Natural killer cell (primary cell): ENCODE results near the gene CPNE6. TPM values are rescaled to one million over a fixed set of nuclear protein-coding genes. Genes with fewer than 3 reads are reported as not detected.

ENCODE experiments used
- ATAC-seq, 3 donors: fragments of 150-1000 bp in 2 of 3; fragments of 200-7000 bp in 1 of 3; cut with Tn5 transposase; 1 replicate in 1 of 3; 2 replicates in 2 of 3; pipeline ENCODE4 v1.10.0; 2021; ENCODE audit warnings: mild to moderate bottlenecking in 2 of 3, moderate library complexity in 2 of 3
- DNase-seq, 2 donors: peaks; one replicate each; pipeline versions ENCODE4 v3.0.0 to v3.0.0-alpha.2; 2013 to 2021; ENCODE audit warnings: mixed read lengths in 1 of 2
- H3K27ac ChIP-seq: one replicate; pipeline ENCODE4 v1.5.1; 2013; ENCODE audit warnings: mild to moderate bottlenecking, low read length
- H3K27me3 ChIP-seq: one replicate; pipeline ENCODE4 v1.6.1; 2013; ENCODE audit warnings: low read length; ENCODE audit not compliant: control insufficient read depth, insufficient read depth
- H3K36me3 ChIP-seq: one replicate; pipeline ENCODE4 v1.6.1; 2013; ENCODE audit warnings: low read length; ENCODE audit not compliant: control insufficient read depth, insufficient read depth
- H3K4me1 ChIP-seq: one replicate; pipeline ENCODE4 v1.6.1; 2013; ENCODE audit warnings: low read length; ENCODE audit not compliant: control insufficient read depth, insufficient read depth
- H3K4me3 ChIP-seq: one replicate; pipeline ENCODE4 v1.5.1; 2013; ENCODE audit warnings: low read length
- H3K9me3 ChIP-seq: one replicate; pipeline ENCODE4 v1.6.1; 2013; ENCODE audit warnings: low read length; ENCODE audit not compliant: control insufficient read depth, insufficient read depth
- H3K27ac Mint-ChIP-seq, 2 donors: one replicate each; pipeline ENCODE4 v1.8.0; 2022; ENCODE audit warnings: mild to moderate bottlenecking in 2 of 2, mixed read lengths in 2 of 2, moderate library complexity in 1 of 2
- H3K27me3 Mint-ChIP-seq, 2 donors: one replicate each; pipeline ENCODE4 v1.8.0; 2022; ENCODE audit warnings: low read depth in 2 of 2, mixed read lengths in 2 of 2
- H3K36me3 Mint-ChIP-seq: one replicate; pipeline ENCODE4 v1.8.0; 2022; ENCODE audit warnings: mixed read lengths
- H3K4me1 Mint-ChIP-seq, 2 donors: one replicate each; pipeline ENCODE4 v1.8.0; 2022; ENCODE audit warnings: mixed read lengths in 2 of 2
- H3K4me3 Mint-ChIP-seq: one replicate; pipeline ENCODE4 v1.8.0; 2022; ENCODE audit warnings: mild to moderate bottlenecking, moderate library complexity, mixed read lengths
- H3K9me3 Mint-ChIP-seq, 2 donors: one replicate each; pipeline ENCODE4 v1.8.0; 2022; ENCODE audit warnings: mixed read lengths in 2 of 2
- WGBS: methylation state at CpG from one replicate; pipeline ENCODE4 v1.1.7; 2013; ENCODE audit warnings: missing lambda C conversion rate; ENCODE audit not compliant: insufficient coverage; 5-methylcytosine and 5-hydroxymethylcytosine counted together
- intact Hi-C: fragments of 100-400 bp; cut with micrococcal nuclease; formaldehyde crosslinking; loops from one replicate; pipeline ENCODE4 v1.14.2; 2022
- total RNA-seq, 4 donors: library from RNA; stranded (reverse); fragments of 120-200 nt in 1 of 4; gene quantifications; one replicate each; pipeline versions ENCODE4 v1.2.3 to v1.2.4, GENCODE V29; 2013 to 2022
- TF ChIP-seq, protein P1 (sequence below): fragments of 200-600 bp; IDR thresholded peaks from one replicate; pipeline ENCODE4 v1.8.0; 2022; ENCODE audit warnings: antibody characterized with exemption

The CPNE6 gene
- total RNA-seq, 3 donors from 2014 or later (not counting 1 experiment from before 2014, with no cell fraction given), result not detected

DNA sequence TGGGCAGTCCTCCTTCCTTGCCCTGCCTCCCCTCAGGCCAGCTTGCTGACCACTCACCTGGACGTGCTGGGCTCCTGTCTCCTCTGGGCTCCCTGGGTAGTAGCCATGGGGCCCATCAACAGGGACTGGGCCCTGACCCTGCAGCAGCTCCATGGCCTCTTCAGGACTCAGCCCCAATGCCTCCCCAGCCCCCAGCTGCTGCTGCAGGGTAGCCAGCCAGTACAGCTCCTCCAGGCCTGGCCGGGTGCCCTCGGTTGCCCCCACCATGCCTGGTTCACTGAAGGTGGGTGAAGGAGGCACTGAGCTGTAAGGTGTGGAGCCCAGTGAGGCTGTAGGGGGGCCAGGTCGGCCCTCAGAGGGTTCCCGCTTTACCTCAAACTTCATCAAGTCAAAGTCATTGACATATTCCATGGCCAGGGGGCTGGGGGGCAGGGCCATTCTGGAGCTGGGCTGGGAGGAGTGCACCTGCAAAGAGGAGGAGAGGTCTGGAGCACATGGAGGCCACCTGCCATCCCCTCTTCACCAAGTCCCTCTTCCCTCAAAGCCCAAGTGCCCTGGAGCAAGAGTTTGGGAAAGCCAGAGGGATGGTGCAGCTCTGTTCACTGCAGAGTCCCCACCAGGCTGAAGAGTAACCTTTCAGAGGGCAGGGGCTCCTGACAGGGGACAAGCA, 11.2 kb downstream of the CPNE6 start:
- no peak for DNase-seq
- intact Hi-C loops, result no loop called here
- H3K4me3 Mint-ChIP-seq, result peak overlapping the region; percentile 90

DNA sequence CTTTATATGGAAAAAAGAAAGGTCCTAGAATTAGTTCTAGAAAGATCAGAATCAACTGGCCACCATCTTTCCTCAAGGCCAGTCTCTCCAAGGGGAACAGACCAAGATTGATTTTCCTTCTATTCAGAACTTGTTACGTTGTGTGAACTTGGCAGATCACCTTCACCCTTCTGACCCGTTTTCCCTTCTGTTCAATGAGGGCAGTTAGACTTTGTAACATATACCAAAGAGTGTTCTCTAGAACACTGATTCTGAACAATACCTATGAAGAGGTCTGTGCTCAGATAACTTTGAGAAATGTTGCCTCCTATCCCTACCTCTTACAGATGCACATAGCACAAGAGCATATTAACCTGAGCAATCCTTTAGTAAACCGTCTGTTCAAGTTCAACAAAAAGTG, 12.1 kb downstream of the CPNE6 start:
- no peak overlapping the region for H3K4me3 ChIP-seq
- DNase-seq, result no peak
- H3K27ac ChIP-seq, result no peak overlapping the region
- no peak for ATAC-seq
- Mint-ChIP-seq H3K4me3 (peak overlapping the region; percentile 56), H3K36me3 (no peaks in the 10 kb centered on the region), H3K27me3 (no peaks in the 10 kb centered on the region), H3K27ac (peak overlapping the region in 1 of 2 donors; percentile 7), H3K9me3 (no peaks in the 10 kb centered on the region), H3K4me1 (peaks cover 14 to 20% of the 10 kb centered on the region in 2 donors)
- no peaks in the 10 kb centered on the region for H3K36me3 ChIP-seq
- intact Hi-C loops, result no loop called here
- no peaks in the 10 kb centered on the region for H3K9me3 ChIP-seq
- TF ChIP-seq, protein P1, sequence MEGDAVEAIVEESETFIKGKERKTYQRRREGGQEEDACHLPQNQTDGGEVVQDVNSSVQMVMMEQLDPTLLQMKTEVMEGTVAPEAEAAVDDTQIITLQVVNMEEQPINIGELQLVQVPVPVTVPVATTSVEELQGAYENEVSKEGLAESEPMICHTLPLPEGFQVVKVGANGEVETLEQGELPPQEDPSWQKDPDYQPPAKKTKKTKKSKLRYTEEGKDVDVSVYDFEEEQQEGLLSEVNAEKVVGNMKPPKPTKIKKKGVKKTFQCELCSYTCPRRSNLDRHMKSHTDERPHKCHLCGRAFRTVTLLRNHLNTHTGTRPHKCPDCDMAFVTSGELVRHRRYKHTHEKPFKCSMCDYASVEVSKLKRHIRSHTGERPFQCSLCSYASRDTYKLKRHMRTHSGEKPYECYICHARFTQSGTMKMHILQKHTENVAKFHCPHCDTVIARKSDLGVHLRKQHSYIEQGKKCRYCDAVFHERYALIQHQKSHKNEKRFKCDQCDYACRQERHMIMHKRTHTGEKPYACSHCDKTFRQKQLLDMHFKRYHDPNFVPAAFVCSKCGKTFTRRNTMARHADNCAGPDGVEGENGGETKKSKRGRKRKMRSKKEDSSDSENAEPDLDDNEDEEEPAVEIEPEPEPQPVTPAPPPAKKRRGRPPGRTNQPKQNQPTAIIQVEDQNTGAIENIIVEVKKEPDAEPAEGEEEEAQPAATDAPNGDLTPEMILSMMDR, result no peak
- peaks cover 15% of the 10 kb centered on the region for H3K4me1 ChIP-seq
- 98% methylated on average over 3 of the region's 3 CpGs for WGBS
- no peaks in the 10 kb centered on the region for H3K27me3 ChIP-seq

More for the DNA sequence above, 11.2 kb downstream of the CPNE6 start:
- no peak for ATAC-seq
- Histone ChIP-seq H3K27me3 (no peaks in the 10 kb centered on the region), H3K9me3 (no peaks in the 10 kb centered on the region), H3K36me3 (no peaks in the 10 kb centered on the region), H3K4me3 (no peak overlapping the region), H3K27ac (no peak overlapping the region), H3K4me1 (peaks cover 15% of the 10 kb centered on the region)
- WGBS, result 92% methylated on average over 5 of the region's 5 CpGs
- TF ChIP-seq, protein P1, result no peak
- Mint-ChIP-seq H3K27ac (peak overlapping the region; percentile 7 to 61), H3K27me3 (no peaks in the 10 kb centered on the region), H3K36me3 (no peaks in the 10 kb centered on the region), H3K9me3 (no peaks in the 10 kb centered on the region), H3K4me1 (peaks cover 14 to 20% of the 10 kb centered on the region in 2 donors)

DNA sequence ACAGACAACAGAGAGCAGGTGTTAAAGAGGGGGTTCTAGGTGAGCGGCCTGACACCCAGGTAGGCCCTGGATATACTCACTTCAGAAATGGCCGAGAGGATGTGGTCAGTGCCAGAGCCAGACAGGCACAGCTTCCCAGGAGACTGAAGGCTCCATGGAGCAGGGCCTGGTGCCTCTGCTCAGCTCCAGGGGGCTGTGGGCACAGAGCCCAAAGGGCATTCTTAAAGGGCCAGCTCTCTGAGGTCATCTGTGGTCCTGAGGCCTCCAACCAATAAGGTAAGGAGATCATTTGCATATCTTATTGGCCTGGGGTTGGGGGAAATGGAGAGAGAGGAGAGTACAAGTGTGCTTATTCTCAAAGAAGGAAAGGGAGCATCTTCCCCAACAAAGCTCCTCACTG, 13.1 kb downstream of the CPNE6 start:
- ATAC-seq (no peak), DNase-seq (no peak)
- Mint-ChIP-seq H3K9me3 (no peaks in the 10 kb centered on the region), H3K4me3 (no peak overlapping the region), H3K27me3 (no peaks in the 10 kb centered on the region), H3K36me3 (no peaks in the 10 kb centered on the region), H3K4me1 (peaks cover 14 to 20% of the 10 kb centered on the region in 2 donors), H3K27ac (no peak overlapping the region)
- Histone ChIP-seq H3K36me3 (no peaks in the 10 kb centered on the region), H3K27ac (no peak overlapping the region), H3K27me3 (no peaks in the 10 kb centered on the region), H3K9me3 (no peaks in the 10 kb centered on the region), H3K4me3 (no peak overlapping the region), H3K4me1 (peaks cover 15% of the 10 kb centered on the region)
- 98% methylated on average over 2 of the region's 2 CpGs for WGBS
- intact Hi-C loops, result no loop called here
- TF ChIP-seq, protein P1, result no peak

DNA sequence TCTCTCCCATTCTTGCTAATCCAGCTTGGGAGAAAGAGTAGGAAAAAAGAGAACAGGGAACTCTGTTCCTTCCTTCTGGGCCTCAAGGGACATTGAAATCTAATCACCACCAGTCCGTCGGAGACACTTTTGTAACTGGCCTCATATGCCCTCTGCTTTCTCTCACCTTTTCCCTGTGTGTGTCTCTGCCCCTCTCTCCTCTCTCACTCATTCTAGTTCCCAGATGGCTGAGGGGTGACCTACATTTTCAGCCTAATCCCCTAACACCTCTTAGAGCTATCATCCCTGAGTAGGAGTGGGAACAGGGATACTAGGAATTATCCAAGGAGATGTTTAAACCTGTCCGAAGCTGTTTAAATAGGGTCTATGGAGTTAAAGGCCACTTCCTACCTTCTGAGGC, 13.9 kb downstream of the CPNE6 start:
- H3K36me3 ChIP-seq, result no peaks in the 10 kb centered on the region
- H3K4me1 ChIP-seq, result peaks cover 16% of the 10 kb centered on the region
- intact Hi-C loops, result no loop called here
- no peak for DNase-seq
- TF ChIP-seq, protein P1, result no peak
- no peak overlapping the region for H3K4me3 ChIP-seq
- no peak overlapping the region for H3K27ac Mint-ChIP-seq
- H3K9me3 ChIP-seq, result no peaks in the 10 kb centered on the region
- 91% methylated on average over 2 of the region's 3 CpGs for WGBS
- H3K36me3 Mint-ChIP-seq, result no peaks in the 10 kb centered on the region
- H3K9me3 Mint-ChIP-seq, result no peaks in the 10 kb centered on the region
- H3K4me3 Mint-ChIP-seq, result no peak overlapping the region
- H3K27ac ChIP-seq, result no peak overlapping the region
- no peak for ATAC-seq
- peaks cover 12 to 18% of the 10 kb centered on the region in 2 donors for H3K4me1 Mint-ChIP-seq
- H3K27me3 ChIP-seq, result no peaks in the 10 kb centered on the region
- H3K27me3 Mint-ChIP-seq, result no peaks in the 10 kb centered on the region
